Activated CD4-positive, alpha-beta T cell treated with anti-CD3 and anti-CD28 coated beads for 48 hours (primary cell): Measurements from ENCODE around the gene PDE4C.

Source experiments
- DNase-seq: peaks from one replicate; pipeline ENCODE4 v3.0.0-alpha.2; 2020

Gene PDE4C

GRCh38 chr19:18225702-18226468, at the start of gene PDE4C:
PDE4C (minus strand) TSS chr19:18226438; CDS start chr19:18226415, 23 bp downstream.
- DNase-seq: no peak

- no peak for DNase-seq
Measured at GRCh38 chr19:18274781-18275356, 48.6 kb upstream of the PDE4C start.

- peak; percentile 43 for DNase-seq
Measured at GRCh38 chr19:18274219-18274780, 48.1 kb upstream of the PDE4C start, which contains the start of gene IQCN. IQCN (minus strand) TSS chr19:18274452; CDS start chr19:18269478, 4,974 bp downstream.

- DNase-seq: no peak
Measured at GRCh38 chr19:18273561-18274218, 47.5 kb upstream of the PDE4C start.

GRCh38 chr19:18271433-18271841, 45.2 kb upstream of the PDE4C start:
- no peak for DNase-seq

- DNase-seq: no peak
Measured at GRCh38 chr19:18270326-18270725, 44.1 kb upstream of the PDE4C start.

- DNase-seq: no peak
Measured at GRCh38 chr19:18269070-18269723, 43.0 kb upstream of the PDE4C start.

GRCh38 chr19:18266771-18267686, 40.8 kb upstream of the PDE4C start:
- DNase-seq: no peak

- DNase-seq: no peak
Measured at GRCh38 chr19:18265582-18265981, 39.3 kb upstream of the PDE4C start.

- DNase-seq: no peak
Measured at GRCh38 chr19:18264971-18265540, 38.8 kb upstream of the PDE4C start.

- DNase-seq: no peak
Measured at GRCh38 chr19:18264137-18264854, 38.1 kb upstream of the PDE4C start.

- DNase-seq: no peak
Measured at GRCh38 chr19:18263324-18264136, 37.3 kb upstream of the PDE4C start.

GRCh38 chr19:18262917-18263316, 36.7 kb upstream of the PDE4C start:
- no peak for DNase-seq

GRCh38 chr19:18262144-18262543, 35.9 kb upstream of the PDE4C start:
- no peak for DNase-seq

- DNase-seq: no peak
Measured at GRCh38 chr19:18261474-18261873, 35.2 kb upstream of the PDE4C start.

GRCh38 chr19:18259893-18260292, 33.7 kb upstream of the PDE4C start:
- no peak for DNase-seq

- no peak for DNase-seq
Measured at GRCh38 chr19:18257503-18258470, 31.5 kb upstream of the PDE4C start.
